Hepatic stellate cell (primary cell): ENCODE measurements around the gene KAT2B.

Experiments used
- DNase-seq: peaks from one replicate; pipeline ENCODE4 v3.0.0; 2011; ENCODE audit warnings: low spot score

KAT2B gene

GRCh38 chr3:20143519-20143918 is 103.3 kb downstream of the KAT2B start:
- DNase-seq = no peak

- DNase-seq = no peak
Observed at GRCh38 chr3:20145874-20146273, 105.6 kb downstream of the KAT2B start.

GRCh38 chr3:20146301-20146700 is 106.1 kb downstream of the KAT2B start:
- no peak for DNase-seq

GRCh38 chr3:20147361-20147760 is 107.1 kb downstream of the KAT2B start:
- no peak for DNase-seq

- no peak for DNase-seq
Observed at GRCh38 chr3:20148466-20148865, 108.2 kb downstream of the KAT2B start.

GRCh38 chr3:20154078-20154477 is 113.8 kb downstream of the KAT2B start:
- DNase-seq = no peak

- DNase-seq = no peak
Observed at GRCh38 chr3:20154928-20155327, 114.7 kb downstream of the KAT2B start.

GRCh38 chr3:20160230-20160629 is 120.0 kb downstream of the KAT2B start:
- DNase-seq = no peak

- DNase-seq = no peak
Observed at GRCh38 chr3:20161714-20162113, 121.5 kb downstream of the KAT2B start.

- DNase-seq = no peak
Observed at GRCh38 chr3:20173844-20174410, 133.7 kb downstream of the KAT2B start.

GRCh38 chr3:20181276-20181675 is 141.0 kb downstream of the KAT2B start:
- no peak for DNase-seq

GRCh38 chr3:20182206-20182605 is 142.0 kb downstream of the KAT2B start:
- no peak for DNase-seq

GRCh38 chr3:20185331-20185678 is 145.1 kb downstream of the KAT2B start:
- DNase-seq = peak; percentile 10

GRCh38 chr3:20185679-20186599 is 145.7 kb downstream of the KAT2B start, which contains the start of gene SGO1:
Gene SGO1 (minus strand): TSS chr3:20186206. CDS start chr3:20184027, 2,179 bp downstream.
- DNase-seq = peak; percentile 95

GRCh38 chr3:20186600-20187004 is 146.4 kb downstream of the KAT2B start:
- no peak for DNase-seq

GRCh38 chr3:20190991-20191390 is 150.7 kb downstream of the KAT2B start:
- no peak for DNase-seq

GRCh38 chr3:20194793-20195460 is 154.7 kb downstream of the KAT2B start:
- DNase-seq = no peak

- no peak for DNase-seq
Observed at GRCh38 chr3:20197775-20198174, 157.5 kb downstream of the KAT2B start.

- no peak for DNase-seq
Observed at GRCh38 chr3:20201143-20201542, 160.9 kb downstream of the KAT2B start.
